Lower lobe of right lung (tissue), 2 donors: ENCODE results near the gene NPAS1. TPM values are rescaled to one million over a fixed set of nuclear protein-coding genes. Genes with fewer than 3 reads are reported as not detected.

Source experiments
- ATAC-seq, 2 donors: fragments of 200-7000 bp; cut with Tn5 transposase; one replicate each; pipeline ENCODE4 v1.9.1; 2020 to 2022; ENCODE audit warnings: mild to moderate bottlenecking in 2 of 2, moderate library complexity in 2 of 2
- DNase-seq: peaks from one replicate; pipeline ENCODE4 v3.0.0-alpha.2; 2020
- H3K27ac ChIP-seq: fragments of 200-600 bp; one replicate; pipeline ENCODE4 v1.8.0; 2022
- H3K27me3 ChIP-seq: fragments of 200-600 bp; one replicate; pipeline ENCODE4 v1.8.0; 2022; ENCODE audit warnings: low read depth
- H3K36me3 ChIP-seq: fragments of 200-600 bp; one replicate; pipeline ENCODE4 v1.8.0; 2022; ENCODE audit warnings: mild to moderate bottlenecking
- H3K4me1 ChIP-seq: fragments of 200-600 bp; one replicate; pipeline ENCODE4 v1.8.0; 2022
- H3K4me3 ChIP-seq: fragments of 200-600 bp; one replicate; pipeline ENCODE4 v1.8.0; 2022; ENCODE audit warnings: mild to moderate bottlenecking
- H3K9me3 ChIP-seq: fragments of 200-600 bp; one replicate; pipeline ENCODE4 v1.8.0; 2022
- intact Hi-C: fragments of 100-400 bp; cut with DNase I; formaldehyde crosslinking; loops from one replicate; pipeline ENCODE4 v1.11.0; 2022
- total RNA-seq: library from RNA; stranded (reverse); fragmentation: NEBNext Ultra II Directional; extraction: Animal tissue kit (Norgen Biotek cat#: 25700); gene quantifications from one replicate; pipeline ENCODE4 v1.2.1, GENCODE V29; 2021
- TF ChIP-seq, protein P1 (sequence below): fragments of 200-600 bp; IDR thresholded peaks from one replicate; pipeline ENCODE4 v1.8.0; 2022; ENCODE audit warnings: antibody characterized with exemption, mild to moderate bottlenecking
- donor health status: DM: no; HTN: yes; CAD: no; lungs with severe emphysema.

The NPAS1 gene
- total RNA-seq, 1 donor from 2014 or later: 1.8 TPM

DNA sequence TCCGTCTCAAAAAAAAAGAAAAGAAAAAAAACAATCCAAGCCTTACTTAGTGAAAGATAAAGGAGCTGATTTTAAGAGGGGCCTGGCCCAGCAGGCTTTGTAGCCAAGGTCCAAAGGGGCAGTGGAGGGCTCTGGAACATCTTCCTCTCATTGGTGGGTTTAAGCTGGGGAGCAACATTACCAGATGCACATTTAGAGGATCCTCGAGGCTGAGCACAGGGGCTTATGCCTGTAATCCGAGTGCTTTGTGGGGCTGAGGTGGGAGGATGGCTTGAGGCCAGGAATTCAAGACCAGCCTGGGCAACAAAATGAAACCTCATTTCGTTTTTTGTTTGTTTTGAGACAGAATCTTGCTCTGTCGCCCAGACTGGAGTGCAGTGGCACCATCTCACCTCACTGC is 36.8 kb downstream of the NPAS1 start:
- Histone ChIP-seq H3K4me3 (no peak overlapping the region), H3K4me1 (no peaks in the 10 kb centered on the region), H3K27ac (no peak overlapping the region), H3K9me3 (no peaks in the 10 kb centered on the region), H3K36me3 (no peaks in the 10 kb centered on the region), H3K27me3 (no peaks in the 10 kb centered on the region)
- no peak for DNase-seq
- intact Hi-C loops: no loop called here
- TF ChIP-seq, protein P1, sequence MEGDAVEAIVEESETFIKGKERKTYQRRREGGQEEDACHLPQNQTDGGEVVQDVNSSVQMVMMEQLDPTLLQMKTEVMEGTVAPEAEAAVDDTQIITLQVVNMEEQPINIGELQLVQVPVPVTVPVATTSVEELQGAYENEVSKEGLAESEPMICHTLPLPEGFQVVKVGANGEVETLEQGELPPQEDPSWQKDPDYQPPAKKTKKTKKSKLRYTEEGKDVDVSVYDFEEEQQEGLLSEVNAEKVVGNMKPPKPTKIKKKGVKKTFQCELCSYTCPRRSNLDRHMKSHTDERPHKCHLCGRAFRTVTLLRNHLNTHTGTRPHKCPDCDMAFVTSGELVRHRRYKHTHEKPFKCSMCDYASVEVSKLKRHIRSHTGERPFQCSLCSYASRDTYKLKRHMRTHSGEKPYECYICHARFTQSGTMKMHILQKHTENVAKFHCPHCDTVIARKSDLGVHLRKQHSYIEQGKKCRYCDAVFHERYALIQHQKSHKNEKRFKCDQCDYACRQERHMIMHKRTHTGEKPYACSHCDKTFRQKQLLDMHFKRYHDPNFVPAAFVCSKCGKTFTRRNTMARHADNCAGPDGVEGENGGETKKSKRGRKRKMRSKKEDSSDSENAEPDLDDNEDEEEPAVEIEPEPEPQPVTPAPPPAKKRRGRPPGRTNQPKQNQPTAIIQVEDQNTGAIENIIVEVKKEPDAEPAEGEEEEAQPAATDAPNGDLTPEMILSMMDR: no peak
- ATAC-seq: no peak

DNA sequence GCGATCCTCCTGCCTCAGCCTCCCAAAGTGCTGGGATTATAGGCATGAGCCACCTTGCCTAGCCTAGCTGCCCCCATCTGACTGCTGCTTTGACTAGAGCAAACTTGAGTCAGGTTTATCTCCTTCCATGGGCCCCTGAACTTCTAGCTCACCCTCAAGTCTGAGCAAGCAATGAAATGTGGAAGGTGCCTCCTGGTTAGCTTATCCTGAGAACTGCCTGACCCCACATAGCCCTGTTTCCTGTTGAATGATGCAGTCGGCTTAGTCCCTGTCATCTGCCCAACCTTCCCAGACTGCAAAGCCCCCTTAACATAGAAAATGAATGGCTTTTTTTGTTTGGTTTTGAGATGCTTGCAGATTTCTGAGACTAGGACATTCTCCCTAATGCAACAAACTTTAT is 37.7 kb downstream of the NPAS1 start:
- Histone ChIP-seq H3K4me1 (no peaks in the 10 kb centered on the region), H3K4me3 (no peak overlapping the region), H3K27me3 (no peaks in the 10 kb centered on the region), H3K9me3 (no peaks in the 10 kb centered on the region), H3K27ac (no peak overlapping the region), H3K36me3 (no peaks in the 10 kb centered on the region)
- TF ChIP-seq, protein P1: no peak
- intact Hi-C loops: no loop called here
- DNase-seq (no peak), ATAC-seq (no peak)

DNA sequence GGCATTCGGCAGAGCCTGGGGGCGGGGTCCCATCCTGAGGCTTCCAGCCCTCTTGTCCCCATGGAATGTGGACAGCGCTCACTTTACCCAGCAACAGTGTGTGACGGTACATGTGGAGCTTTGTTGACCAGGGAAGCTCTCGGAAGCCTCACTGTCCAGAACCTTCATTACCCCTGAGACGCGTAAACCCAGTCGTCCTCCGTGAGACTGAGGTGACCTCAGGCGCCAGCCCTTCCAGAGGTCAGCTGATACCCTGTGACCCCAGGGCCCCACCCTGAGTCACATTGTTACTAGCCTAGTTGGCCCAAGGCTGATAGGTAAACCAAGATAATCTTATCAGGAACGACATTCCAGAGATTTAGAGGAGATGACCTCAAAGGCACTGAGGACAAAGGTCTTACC is 39.0 kb downstream of the NPAS1 start:
- Histone ChIP-seq H3K36me3 (no peaks in the 10 kb centered on the region), H3K4me1 (no peaks in the 10 kb centered on the region), H3K4me3 (no peak overlapping the region), H3K9me3 (no peaks in the 10 kb centered on the region), H3K27ac (no peak overlapping the region), H3K27me3 (no peaks in the 10 kb centered on the region)
- TF ChIP-seq, protein P1: no peak
- DNase-seq: no peak
- intact Hi-C loops: no loop called here
- ATAC-seq: peak; percentile 41 to 71

DNA sequence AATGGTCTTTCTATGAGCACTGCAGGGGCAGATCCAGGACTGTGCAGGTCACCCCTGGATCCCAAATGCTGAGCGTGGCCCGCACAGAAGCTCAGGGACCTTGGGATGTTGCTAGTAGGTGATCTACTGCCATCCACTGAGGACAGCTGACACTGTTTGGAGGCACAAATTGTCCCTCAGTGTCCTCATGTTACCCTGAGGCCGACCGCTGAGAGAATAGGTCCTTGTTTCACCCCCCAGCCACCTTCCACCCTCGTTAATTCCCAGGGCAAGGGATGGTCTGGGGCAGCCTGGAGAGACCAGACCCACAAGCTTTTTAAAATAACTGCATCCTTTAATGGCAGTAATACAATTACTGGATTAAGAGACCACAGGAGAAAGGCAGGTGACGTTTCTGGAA is 44.2 kb downstream of the NPAS1 start:
- intact Hi-C loops: no loop called here
- H3K4me3 ChIP-seq: no peak overlapping the region
- H3K9me3 ChIP-seq: no peaks in the 10 kb centered on the region
- DNase-seq: no peak
- TF ChIP-seq, protein P1: no peak
- H3K27ac ChIP-seq: no peak overlapping the region
- no peaks in the 10 kb centered on the region for H3K27me3 ChIP-seq
- ATAC-seq: no peak
- no peaks in the 10 kb centered on the region for H3K4me1 ChIP-seq
- H3K36me3 ChIP-seq: peaks cover 43% of the 10 kb centered on the region

DNA sequence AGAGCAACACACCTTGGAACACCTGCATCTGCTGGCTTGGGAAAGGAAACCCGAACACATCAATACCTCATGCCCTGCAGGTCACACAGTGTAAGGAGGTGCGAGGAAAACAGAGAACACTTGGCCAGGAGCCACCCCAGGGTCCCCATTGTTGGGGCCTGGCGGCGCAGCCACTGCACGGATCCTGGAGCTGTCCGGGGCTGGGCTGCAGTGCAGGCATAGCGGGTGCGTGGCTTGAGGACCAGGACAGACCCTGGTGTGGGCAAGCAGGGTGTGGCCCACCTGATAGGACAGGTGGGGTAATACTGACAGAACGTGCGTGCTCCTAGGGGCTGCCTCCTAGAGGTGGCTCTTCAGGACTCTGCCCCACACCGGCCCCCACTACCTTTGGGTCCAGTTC is 45.6 kb downstream of the NPAS1 start:
- peaks cover 57% of the 10 kb centered on the region for H3K36me3 ChIP-seq
- ATAC-seq: no peak
- H3K9me3 ChIP-seq: no peaks in the 10 kb centered on the region
- TF ChIP-seq, protein P1: no peak
- H3K27ac ChIP-seq: no peak overlapping the region
- H3K4me3 ChIP-seq: no peak overlapping the region
- no peak for DNase-seq
- intact Hi-C loops: no loop called here
- H3K4me1 ChIP-seq: no peaks in the 10 kb centered on the region
- no peaks in the 10 kb centered on the region for H3K27me3 ChIP-seq
